Natural killer cell (primary cell): Measurements from ENCODE around the gene AJAP1. TPM values are rescaled to one million over a fixed set of nuclear protein-coding genes. Genes with fewer than 3 reads are reported as not detected.

Experiments used
- ATAC-seq, 3 donors: fragments of 150-1000 bp in 2 of 3; fragments of 200-7000 bp in 1 of 3; cut with Tn5 transposase; 1 replicate in 1 of 3; 2 replicates in 2 of 3; pipeline ENCODE4 v1.10.0; 2021; ENCODE audit warnings: mild to moderate bottlenecking in 2 of 3, moderate library complexity in 2 of 3
- DNase-seq, 2 donors: peaks; one replicate each; pipeline versions ENCODE4 v3.0.0 to v3.0.0-alpha.2; 2013 to 2021; ENCODE audit warnings: mixed read lengths in 1 of 2
- H3K27ac ChIP-seq: one replicate; pipeline ENCODE4 v1.5.1; 2013; ENCODE audit warnings: mild to moderate bottlenecking, low read length
- H3K27me3 ChIP-seq: one replicate; pipeline ENCODE4 v1.6.1; 2013; ENCODE audit warnings: low read length; ENCODE audit not compliant: control insufficient read depth, insufficient read depth
- H3K36me3 ChIP-seq: one replicate; pipeline ENCODE4 v1.6.1; 2013; ENCODE audit warnings: low read length; ENCODE audit not compliant: control insufficient read depth, insufficient read depth
- H3K4me1 ChIP-seq: one replicate; pipeline ENCODE4 v1.6.1; 2013; ENCODE audit warnings: low read length; ENCODE audit not compliant: control insufficient read depth, insufficient read depth
- H3K4me3 ChIP-seq: one replicate; pipeline ENCODE4 v1.5.1; 2013; ENCODE audit warnings: low read length
- H3K9me3 ChIP-seq: one replicate; pipeline ENCODE4 v1.6.1; 2013; ENCODE audit warnings: low read length; ENCODE audit not compliant: control insufficient read depth, insufficient read depth
- H3K27ac Mint-ChIP-seq, 2 donors: one replicate each; pipeline ENCODE4 v1.8.0; 2022; ENCODE audit warnings: mild to moderate bottlenecking in 2 of 2, mixed read lengths in 2 of 2, moderate library complexity in 1 of 2
- H3K27me3 Mint-ChIP-seq, 2 donors: one replicate each; pipeline ENCODE4 v1.8.0; 2022; ENCODE audit warnings: low read depth in 2 of 2, mixed read lengths in 2 of 2
- H3K36me3 Mint-ChIP-seq: one replicate; pipeline ENCODE4 v1.8.0; 2022; ENCODE audit warnings: mixed read lengths
- H3K4me1 Mint-ChIP-seq, 2 donors: one replicate each; pipeline ENCODE4 v1.8.0; 2022; ENCODE audit warnings: mixed read lengths in 2 of 2
- H3K4me3 Mint-ChIP-seq: one replicate; pipeline ENCODE4 v1.8.0; 2022; ENCODE audit warnings: mild to moderate bottlenecking, moderate library complexity, mixed read lengths
- H3K9me3 Mint-ChIP-seq, 2 donors: one replicate each; pipeline ENCODE4 v1.8.0; 2022; ENCODE audit warnings: mixed read lengths in 2 of 2
- CTCF ChIP-seq: fragments of 200-600 bp; IDR thresholded peaks from one replicate; pipeline ENCODE4 v1.8.0; 2022; ENCODE audit warnings: antibody characterized with exemption
- WGBS: methylation state at CpG from one replicate; pipeline ENCODE4 v1.1.7; 2013; ENCODE audit warnings: missing lambda C conversion rate; ENCODE audit not compliant: insufficient coverage; 5-methylcytosine and 5-hydroxymethylcytosine counted together
- intact Hi-C: fragments of 100-400 bp; cut with micrococcal nuclease; formaldehyde crosslinking; loops from one replicate; pipeline ENCODE4 v1.14.2; 2022
- total RNA-seq, 4 donors: library from RNA; stranded (reverse); fragments of 120-200 nt in 1 of 4; gene quantifications; one replicate each; pipeline versions ENCODE4 v1.2.3 to v1.2.4, GENCODE V29; 2013 to 2022

Gene AJAP1
- total RNA-seq, 3 donors from 2014 or later (not counting 1 experiment from before 2014, with no cell fraction given), result not detected

GRCh38 chr1:4773226-4773625 is 118.8 kb downstream of the AJAP1 start:
- no peaks in the 10 kb centered on the region for H3K36me3 Mint-ChIP-seq
- no peak overlapping the region for H3K4me3 Mint-ChIP-seq
- DNase-seq (no peak), ATAC-seq (no peak)
- no peaks in the 10 kb centered on the region for H3K27me3 Mint-ChIP-seq
- Histone ChIP-seq H3K27me3 (no peaks in the 10 kb centered on the region), H3K4me1 (no peaks in the 10 kb centered on the region), H3K27ac (no peak overlapping the region), H3K36me3 (no peaks in the 10 kb centered on the region), H3K4me3 (no peak overlapping the region), H3K9me3 (no peaks in the 10 kb centered on the region)
- H3K4me1 Mint-ChIP-seq, result no peaks in the 10 kb centered on the region
- intact Hi-C loops, result no loop called here
- 76% methylated on average over 7 of the region's 7 CpGs for WGBS
- no peak overlapping the region for H3K27ac Mint-ChIP-seq
- no peak for TF ChIP-seq CTCF
- no peaks in the 10 kb centered on the region for H3K9me3 Mint-ChIP-seq

GRCh38 chr1:4775506-4775905 is 121.1 kb downstream of the AJAP1 start:
- Histone ChIP-seq H3K4me3 (no peak overlapping the region), H3K36me3 (no peaks in the 10 kb centered on the region), H3K27ac (no peak overlapping the region), H3K9me3 (no peaks in the 10 kb centered on the region), H3K27me3 (no peaks in the 10 kb centered on the region), H3K4me1 (no peaks in the 10 kb centered on the region)
- WGBS, result 81% methylated on average over 9 of the region's 9 CpGs
- ATAC-seq (no peak), DNase-seq (no peak)
- Mint-ChIP-seq H3K27ac (no peak overlapping the region), H3K9me3 (no peaks in the 10 kb centered on the region), H3K4me3 (no peak overlapping the region), H3K36me3 (no peaks in the 10 kb centered on the region), H3K27me3 (no peaks in the 10 kb centered on the region), H3K4me1 (no peaks in the 10 kb centered on the region)
- intact Hi-C loops, result no loop called here
- TF ChIP-seq CTCF, result no peak

GRCh38 chr1:4778056-4778455 is 123.6 kb downstream of the AJAP1 start:
- H3K4me3 Mint-ChIP-seq, result no peak overlapping the region

More at GRCh38 chr1:4778056-4778455, 123.6 kb downstream of the AJAP1 start:
- no peak for TF ChIP-seq CTCF
- Mint-ChIP-seq H3K27me3 (no peaks in the 10 kb centered on the region), H3K27ac (no peak overlapping the region), H3K36me3 (no peaks in the 10 kb centered on the region), H3K4me1 (no peaks in the 10 kb centered on the region), H3K9me3 (no peaks in the 10 kb centered on the region)
- Histone ChIP-seq H3K36me3 (no peaks in the 10 kb centered on the region), H3K4me1 (no peaks in the 10 kb centered on the region), H3K9me3 (no peaks in the 10 kb centered on the region), H3K27ac (no peak overlapping the region), H3K4me3 (no peak overlapping the region), H3K27me3 (no peaks in the 10 kb centered on the region)
- 36% methylated on average over 7 of the region's 7 CpGs for WGBS
- intact Hi-C loops, result no loop called here
- DNase-seq (no peak), ATAC-seq (no peak)
